PFSK-1 (cell line): ENCODE results near the gene EIPR1.

Experiments used
- FOXP2 ChIP-seq: optimal IDR thresholded peaks from 2 replicates; pipeline ENCODE3; 2011; ENCODE audit warnings: borderline replicate concordance, control low read depth, inconsistent platforms; ENCODE audit not compliant: insufficient read depth; ENCODE audit errors: extremely low read length, extremely low read depth
- POLR2AphosphoS5 ChIP-seq: IDR thresholded peaks from 2 replicates; pipeline ENCODE4 v1.6.1; 2012; ENCODE audit warnings: low read depth, mild to moderate bottlenecking, control low read depth, low read length, moderate library complexity
- SIN3A ChIP-seq: IDR thresholded peaks from 2 replicates; pipeline ENCODE4 v1.6.1; 2012; ENCODE audit warnings: mild to moderate bottlenecking, low read length, moderate library complexity, borderline replicate concordance; ENCODE audit not compliant: insufficient read depth
- TAF1 ChIP-seq: IDR thresholded peaks from 2 replicates; pipeline ENCODE4 v1.6.1; 2012; ENCODE audit warnings: low read length, control low read depth, borderline replicate concordance; ENCODE audit not compliant: insufficient read depth
- TF ChIP-seq, protein P1 (sequence below), 2 experiments: IDR thresholded peaks; 2 replicates each; pipeline versions ENCODE4 v1.6.1 to v1.8.0; 2011 to 2012; ENCODE audit warnings: low read depth in 2 of 2, low read length in 2 of 2, control low read depth in 1 of 2, inconsistent platforms in 1 of 2, mild to moderate bottlenecking in 1 of 2, moderate library complexity in 1 of 2; ENCODE audit not compliant: insufficient read depth in 1 of 2

Gene EIPR1

DNA sequence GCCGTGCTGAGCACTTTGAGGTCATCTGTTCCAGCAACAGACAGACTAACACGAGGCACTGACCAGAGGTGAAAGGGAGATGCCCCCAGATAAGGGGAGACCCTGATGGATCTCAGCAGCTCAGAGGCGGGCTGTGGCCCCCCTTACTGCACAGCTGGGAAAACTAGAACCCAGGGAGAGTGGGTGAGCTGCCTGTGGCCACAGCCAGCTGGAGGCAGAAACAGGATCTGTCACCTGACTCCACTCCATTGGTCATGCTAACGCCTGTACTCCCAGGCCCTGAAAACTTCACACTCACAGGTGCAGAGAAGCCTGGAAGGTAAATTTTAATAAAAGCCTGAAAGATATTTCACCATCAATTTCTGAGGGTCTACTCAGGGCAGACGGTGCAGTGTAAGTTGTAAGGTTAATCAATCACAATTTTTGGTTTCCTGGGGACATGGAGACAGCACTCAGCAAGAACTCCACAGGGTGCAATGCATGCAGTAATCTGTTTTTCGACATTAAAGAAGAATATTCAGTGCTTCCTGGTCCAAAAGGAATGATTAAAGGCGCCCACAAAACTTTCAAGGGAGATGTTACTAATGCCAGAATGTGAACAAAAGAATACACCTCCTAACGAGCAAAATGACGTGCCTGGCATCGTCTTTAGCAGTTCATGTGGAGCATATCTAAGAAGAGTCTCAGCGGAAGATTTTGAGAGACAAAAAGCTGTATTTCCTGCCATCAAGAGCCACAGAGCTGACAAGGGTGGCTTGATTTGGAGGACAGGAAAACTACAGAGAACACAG is 173.4 kb downstream of the EIPR1 start:
- TF ChIP-seq TAF1 (no peak), POLR2AphosphoS5 (no peak), FOXP2 (no peak), SIN3A (no peak)
- TF ChIP-seq, protein P1, sequence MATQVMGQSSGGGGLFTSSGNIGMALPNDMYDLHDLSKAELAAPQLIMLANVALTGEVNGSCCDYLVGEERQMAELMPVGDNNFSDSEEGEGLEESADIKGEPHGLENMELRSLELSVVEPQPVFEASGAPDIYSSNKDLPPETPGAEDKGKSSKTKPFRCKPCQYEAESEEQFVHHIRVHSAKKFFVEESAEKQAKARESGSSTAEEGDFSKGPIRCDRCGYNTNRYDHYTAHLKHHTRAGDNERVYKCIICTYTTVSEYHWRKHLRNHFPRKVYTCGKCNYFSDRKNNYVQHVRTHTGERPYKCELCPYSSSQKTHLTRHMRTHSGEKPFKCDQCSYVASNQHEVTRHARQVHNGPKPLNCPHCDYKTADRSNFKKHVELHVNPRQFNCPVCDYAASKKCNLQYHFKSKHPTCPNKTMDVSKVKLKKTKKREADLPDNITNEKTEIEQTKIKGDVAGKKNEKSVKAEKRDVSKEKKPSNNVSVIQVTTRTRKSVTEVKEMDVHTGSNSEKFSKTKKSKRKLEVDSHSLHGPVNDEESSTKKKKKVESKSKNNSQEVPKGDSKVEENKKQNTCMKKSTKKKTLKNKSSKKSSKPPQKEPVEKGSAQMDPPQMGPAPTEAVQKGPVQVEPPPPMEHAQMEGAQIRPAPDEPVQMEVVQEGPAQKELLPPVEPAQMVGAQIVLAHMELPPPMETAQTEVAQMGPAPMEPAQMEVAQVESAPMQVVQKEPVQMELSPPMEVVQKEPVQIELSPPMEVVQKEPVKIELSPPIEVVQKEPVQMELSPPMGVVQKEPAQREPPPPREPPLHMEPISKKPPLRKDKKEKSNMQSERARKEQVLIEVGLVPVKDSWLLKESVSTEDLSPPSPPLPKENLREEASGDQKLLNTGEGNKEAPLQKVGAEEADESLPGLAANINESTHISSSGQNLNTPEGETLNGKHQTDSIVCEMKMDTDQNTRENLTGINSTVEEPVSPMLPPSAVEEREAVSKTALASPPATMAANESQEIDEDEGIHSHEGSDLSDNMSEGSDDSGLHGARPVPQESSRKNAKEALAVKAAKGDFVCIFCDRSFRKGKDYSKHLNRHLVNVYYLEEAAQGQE (IDR thresholded peaks at IDR 0.05; ENCODE audit: insufficient read depth in 1 of 2, low read depth in 2 of 2, low read length in 2 of 2), result no peak

GRCh38 chr2:3203497-3204019 is 174.1 kb downstream of the EIPR1 start:
- TF ChIP-seq FOXP2 (no peak), POLR2AphosphoS5 (no peak), TAF1 (no peak), SIN3A (no peak)
- TF ChIP-seq, protein P1 (IDR thresholded peaks at IDR 0.05; ENCODE audit: insufficient read depth in 1 of 2, low read depth in 2 of 2, low read length in 2 of 2), result no peak

DNA sequence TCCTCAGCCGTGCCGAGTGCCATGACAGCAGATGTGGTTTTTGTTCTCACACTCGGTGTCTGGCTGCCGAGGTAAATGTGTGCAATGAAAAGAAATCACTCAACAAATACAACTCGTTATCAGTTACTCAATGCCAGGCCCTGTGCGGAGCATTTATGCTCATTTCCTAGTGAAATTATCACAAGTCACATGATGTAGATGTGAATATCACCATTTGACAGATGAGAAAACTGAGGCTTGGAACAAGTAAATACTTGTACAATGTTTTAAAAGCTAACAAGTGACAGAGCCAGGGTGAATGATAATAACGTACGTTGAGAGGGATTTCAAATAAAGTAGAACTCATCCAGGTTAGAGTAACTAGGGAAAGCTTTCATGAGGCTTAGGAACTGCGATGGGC is 174.7 kb downstream of the EIPR1 start:
- TF ChIP-seq SIN3A, result no peak
- TF ChIP-seq, protein P1 (IDR thresholded peaks at IDR 0.05; ENCODE audit: insufficient read depth in 1 of 2, low read depth in 2 of 2, low read length in 2 of 2), result no peak
- TF ChIP-seq POLR2AphosphoS5, result no peak

DNA sequence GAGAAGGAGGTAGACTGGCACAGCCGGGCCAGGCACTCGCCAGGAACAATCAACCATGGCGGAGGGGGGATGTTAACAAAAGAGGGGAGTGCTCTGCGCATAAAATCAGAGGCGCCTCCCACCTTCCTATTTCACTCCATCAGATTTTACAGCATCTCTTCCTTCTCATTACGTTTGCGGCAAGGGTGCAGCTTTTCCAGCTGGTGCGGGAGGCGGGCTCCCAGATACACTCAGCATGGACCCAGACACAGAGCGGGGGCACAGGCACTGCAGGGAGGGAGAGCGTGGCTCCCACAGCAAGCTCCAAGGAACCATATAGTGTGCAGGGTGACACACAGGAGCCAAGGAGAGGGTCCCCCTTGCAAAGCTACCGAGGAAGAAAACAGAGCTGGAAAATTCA is 176.3 kb downstream of the EIPR1 start:
- TF ChIP-seq SIN3A (no peak), FOXP2 (no peak), TAF1 (no peak), POLR2AphosphoS5 (no peak)
- TF ChIP-seq, protein P1 (IDR thresholded peaks at IDR 0.05; ENCODE audit: insufficient read depth in 1 of 2, low read depth in 2 of 2, low read length in 2 of 2), result no peak
